Stimulated activated memory B cell treated with anti-CD40 and anti-IgM and Interleukin-4, amounts not matched to agents 10 μg/mL and 1 μg/mL and 100 μg/mL, for 72 hours (primary cell): Measurements from ENCODE around the gene TJP1.
"Not testable (repeated sequence)": the region's sequence is repeated elsewhere in the genome, so short reads cannot be mapped to it uniquely, and the experiment has no call there.

ENCODE experiments used
- ATAC-seq: fragments of 150-1000 bp; cut with Tn5 transposase; 2 replicates; pipeline ENCODE4 v1.10.0; 2021
- H3K27ac Mint-ChIP-seq: one replicate; pipeline ENCODE4 v1.8.0; 2022; ENCODE audit warnings: mild to moderate bottlenecking, mixed read lengths
- H3K27me3 Mint-ChIP-seq: one replicate; pipeline ENCODE4 v1.8.0; 2022; ENCODE audit warnings: mixed read lengths
- H3K36me3 Mint-ChIP-seq: one replicate; pipeline ENCODE4 v1.8.0; 2022; ENCODE audit warnings: mixed read lengths
- H3K4me1 Mint-ChIP-seq: one replicate; pipeline ENCODE4 v1.8.0; 2022; ENCODE audit warnings: mixed read lengths
- H3K4me3 Mint-ChIP-seq: one replicate; pipeline ENCODE4 v1.8.0; 2022; ENCODE audit warnings: mild to moderate bottlenecking, moderate library complexity, mixed read lengths
- H3K9me3 Mint-ChIP-seq: one replicate; pipeline ENCODE4 v1.8.0; 2022; ENCODE audit warnings: mixed read lengths

Gene TJP1

GRCh38 chr15:29730471-29730870, 91.8 kb downstream of the TJP1 start:
- H3K4me1 Mint-ChIP-seq, ATAC-seq, H3K36me3 Mint-ChIP-seq, H3K27ac Mint-ChIP-seq, H3K27me3 Mint-ChIP-seq, H3K4me3 Mint-ChIP-seq, H3K9me3 Mint-ChIP-seq: not testable (repeated sequence)

- H3K27me3 Mint-ChIP-seq = no peaks in the 10 kb centered on the region
- H3K4me1 Mint-ChIP-seq = no peaks in the 10 kb centered on the region
- no peak for ATAC-seq
- no peaks in the 10 kb centered on the region for H3K36me3 Mint-ChIP-seq
- no peak overlapping the region for H3K27ac Mint-ChIP-seq
- H3K9me3 Mint-ChIP-seq = no peaks in the 10 kb centered on the region
- no peak overlapping the region for H3K4me3 Mint-ChIP-seq
These were observed 93.8 kb downstream of the TJP1 start for GRCh38 chr15:29728418-29728817.

- H3K27me3 Mint-ChIP-seq = no peaks in the 10 kb centered on the region
- no peaks in the 10 kb centered on the region for H3K4me1 Mint-ChIP-seq
- H3K9me3 Mint-ChIP-seq = peaks cover 2% of the 10 kb centered on the region
- H3K4me3 Mint-ChIP-seq = no peak overlapping the region
- H3K36me3 Mint-ChIP-seq = no peaks in the 10 kb centered on the region
- ATAC-seq = no peak
- H3K27ac Mint-ChIP-seq = no peak overlapping the region
These were observed 94.4 kb downstream of the TJP1 start for GRCh38 chr15:29727871-29728270.

- no peak overlapping the region for H3K27ac Mint-ChIP-seq
- H3K27me3 Mint-ChIP-seq = no peaks in the 10 kb centered on the region
- no peaks in the 10 kb centered on the region for H3K36me3 Mint-ChIP-seq
- H3K4me1 Mint-ChIP-seq = no peaks in the 10 kb centered on the region
- ATAC-seq = no peak
- H3K9me3 Mint-ChIP-seq = peaks cover 12% of the 10 kb centered on the region
- no peak overlapping the region for H3K4me3 Mint-ChIP-seq
These were observed 95.7 kb downstream of the TJP1 start for GRCh38 chr15:29726553-29726952.

GRCh38 chr15:29724026-29724425, 98.2 kb downstream of the TJP1 start:
- no peaks in the 10 kb centered on the region for H3K27me3 Mint-ChIP-seq
- no peaks in the 10 kb centered on the region for H3K4me1 Mint-ChIP-seq
- ATAC-seq = no peak
- no peaks in the 10 kb centered on the region for H3K36me3 Mint-ChIP-seq
- H3K9me3 Mint-ChIP-seq = peaks cover 19% of the 10 kb centered on the region
- H3K4me3 Mint-ChIP-seq = no peak overlapping the region
- H3K27ac Mint-ChIP-seq = no peak overlapping the region

- Mint-ChIP-seq H3K4me1 (no peaks in the 10 kb centered on the region), H3K9me3 (peaks cover 3% of the 10 kb centered on the region), H3K27ac (no peak overlapping the region), H3K36me3 (no peaks in the 10 kb centered on the region), H3K4me3 (no peak overlapping the region), H3K27me3 (no peaks in the 10 kb centered on the region)
- no peak for ATAC-seq
These were observed 108.5 kb downstream of the TJP1 start for GRCh38 chr15:29713784-29714183.

- Mint-ChIP-seq H3K4me3 (no peak overlapping the region), H3K36me3 (no peaks in the 10 kb centered on the region), H3K9me3 (no peaks in the 10 kb centered on the region), H3K27ac (no peak overlapping the region), H3K27me3 (no peaks in the 10 kb centered on the region), H3K4me1 (no peaks in the 10 kb centered on the region)
- no peak for ATAC-seq
These were observed 110.0 kb downstream of the TJP1 start for GRCh38 chr15:29712149-29712885.

- Mint-ChIP-seq H3K27me3 (no peaks in the 10 kb centered on the region), H3K4me1 (no peaks in the 10 kb centered on the region), H3K4me3 (no peak overlapping the region), H3K36me3 (no peaks in the 10 kb centered on the region), H3K27ac (no peak overlapping the region), H3K9me3 (no peaks in the 10 kb centered on the region)
- no peak for ATAC-seq
These were observed 110.7 kb downstream of the TJP1 start for GRCh38 chr15:29711531-29711930.

- no peak for ATAC-seq
- no peaks in the 10 kb centered on the region for H3K27me3 Mint-ChIP-seq
- no peak overlapping the region for H3K27ac Mint-ChIP-seq
- H3K4me1 Mint-ChIP-seq = no peaks in the 10 kb centered on the region
- no peaks in the 10 kb centered on the region for H3K9me3 Mint-ChIP-seq
- no peaks in the 10 kb centered on the region for H3K36me3 Mint-ChIP-seq
- H3K4me3 Mint-ChIP-seq = no peak overlapping the region
These were observed 113.7 kb downstream of the TJP1 start for GRCh38 chr15:29708519-29708918.

- no peaks in the 10 kb centered on the region for H3K27me3 Mint-ChIP-seq
- H3K4me1 Mint-ChIP-seq = no peaks in the 10 kb centered on the region
- H3K27ac Mint-ChIP-seq = no peak overlapping the region
- H3K4me3 Mint-ChIP-seq = no peak overlapping the region
- no peak for ATAC-seq
- no peaks in the 10 kb centered on the region for H3K36me3 Mint-ChIP-seq
- no peaks in the 10 kb centered on the region for H3K9me3 Mint-ChIP-seq
These were observed 117.2 kb downstream of the TJP1 start for GRCh38 chr15:29704950-29705597.

- no peaks in the 10 kb centered on the region for H3K4me1 Mint-ChIP-seq
- H3K27me3 Mint-ChIP-seq = no peaks in the 10 kb centered on the region
- no peak overlapping the region for H3K4me3 Mint-ChIP-seq
- no peaks in the 10 kb centered on the region for H3K36me3 Mint-ChIP-seq
- H3K27ac Mint-ChIP-seq = no peak overlapping the region
- no peaks in the 10 kb centered on the region for H3K9me3 Mint-ChIP-seq
- no peak for ATAC-seq
These were observed 121.1 kb downstream of the TJP1 start for GRCh38 chr15:29701151-29701550.

- no peak overlapping the region for H3K4me3 Mint-ChIP-seq
- no peaks in the 10 kb centered on the region for H3K36me3 Mint-ChIP-seq
- ATAC-seq = no peak
- H3K27ac Mint-ChIP-seq = no peak overlapping the region
- H3K4me1 Mint-ChIP-seq = no peaks in the 10 kb centered on the region
- no peaks in the 10 kb centered on the region for H3K27me3 Mint-ChIP-seq
- H3K9me3 Mint-ChIP-seq = no peaks in the 10 kb centered on the region
These were observed 122.0 kb downstream of the TJP1 start for GRCh38 chr15:29700296-29700695.

- ATAC-seq = no peak
- Mint-ChIP-seq H3K4me1 (no peaks in the 10 kb centered on the region), H3K4me3 (no peak overlapping the region), H3K27ac (no peak overlapping the region), H3K27me3 (no peaks in the 10 kb centered on the region), H3K9me3 (peaks cover 1% of the 10 kb centered on the region), H3K36me3 (no peaks in the 10 kb centered on the region)
These were observed 122.5 kb downstream of the TJP1 start for GRCh38 chr15:29699791-29700190.

- no peak for ATAC-seq
- H3K27ac Mint-ChIP-seq = no peak overlapping the region
- no peaks in the 10 kb centered on the region for H3K27me3 Mint-ChIP-seq
- no peaks in the 10 kb centered on the region for H3K4me1 Mint-ChIP-seq
- peaks cover 9% of the 10 kb centered on the region for H3K9me3 Mint-ChIP-seq
- no peaks in the 10 kb centered on the region for H3K36me3 Mint-ChIP-seq
- H3K4me3 Mint-ChIP-seq = no peak overlapping the region
These were observed 124.1 kb downstream of the TJP1 start for GRCh38 chr15:29698030-29698701.

- H3K27ac Mint-ChIP-seq = no peak overlapping the region
- ATAC-seq = no peak
These were observed 125.1 kb downstream of the TJP1 start for GRCh38 chr15:29696950-29697738.

More at GRCh38 chr15:29696950-29697738, 125.1 kb downstream of the TJP1 start:
- H3K27me3 Mint-ChIP-seq = no peaks in the 10 kb centered on the region
- no peaks in the 10 kb centered on the region for H3K36me3 Mint-ChIP-seq
- H3K4me1 Mint-ChIP-seq = no peaks in the 10 kb centered on the region
- peaks cover 9% of the 10 kb centered on the region for H3K9me3 Mint-ChIP-seq
- H3K4me3 Mint-ChIP-seq = no peak overlapping the region
